Measurements from ENCODE around the gene SLC5A10. TPM values are rescaled to one million over a fixed set of nuclear protein-coding genes. Genes with fewer than 3 reads are reported as not detected.
"Not testable (repeated sequence)": the region's sequence is repeated elsewhere in the genome, so short reads cannot be mapped to it uniquely, and the experiment has no call there.

The SLC5A10 gene
- total RNA-seq, 4 donors from 2014 or later: not detected

- Histone ChIP-seq H3K27me3 (no peaks in the 10 kb centered on the region), H3K27ac (no peak overlapping the region), H3K36me3 (no peaks in the 10 kb centered on the region), H3K9me3 (no peaks in the 10 kb centered on the region), H3K4me3 (no peak overlapping the region), H3K4me1 (peaks cover 0 to 4% of the 10 kb centered on the region in 2 donors)
- no peak for DNase-seq
- TF ChIP-seq CTCF (IDR thresholded peaks at IDR 0.05): no peak
- no peak for TF ChIP-seq POLR2A (IDR thresholded peaks at IDR 0.05)
- intact Hi-C loops (cut with DNase I; ENCODE audit: low total_unique reads): no loop called here
Observed at GRCh38 chr17:18921912-18922451, 30.0 kb upstream of the SLC5A10 start.

- H3K27me3 ChIP-seq; intact Hi-C loops (cut with DNase I; ENCODE audit: low total_unique reads); DNase-seq; H3K36me3 ChIP-seq; H3K4me1 ChIP-seq; H3K9me3 ChIP-seq; H3K4me3 ChIP-seq; H3K27ac ChIP-seq: not testable (repeated sequence)
Observed at GRCh38 chr17:18922596-18922995, 29.4 kb upstream of the SLC5A10 start.

GRCh38 chr17:18925187-18925586 is 26.8 kb upstream of the SLC5A10 start:
- no peak overlapping the region for H3K27ac ChIP-seq
- TF ChIP-seq CTCF (IDR thresholded peaks at IDR 0.05): no peak
- TF ChIP-seq POLR2A (IDR thresholded peaks at IDR 0.05): no peak
- H3K4me3 ChIP-seq: no peak overlapping the region
- no peak for DNase-seq
- intact Hi-C loops (cut with DNase I; ENCODE audit: low total_unique reads): no loop called here
- no peaks in the 10 kb centered on the region for H3K27me3 ChIP-seq
- no peaks in the 10 kb centered on the region for H3K9me3 ChIP-seq
- H3K36me3 ChIP-seq: no peaks in the 10 kb centered on the region
- peaks cover 0 to 4% of the 10 kb centered on the region in 2 donors for H3K4me1 ChIP-seq

- DNase-seq: no peak
- no peaks in the 10 kb centered on the region for H3K36me3 ChIP-seq
- intact Hi-C loops (cut with DNase I; ENCODE audit: low total_unique reads): no loop called here
- H3K9me3 ChIP-seq: no peaks in the 10 kb centered on the region
- no peaks in the 10 kb centered on the region for H3K4me1 ChIP-seq
- no peak for TF ChIP-seq POLR2A (IDR thresholded peaks at IDR 0.05)
- no peak for TF ChIP-seq CTCF (IDR thresholded peaks at IDR 0.05)
- H3K4me3 ChIP-seq: no peak overlapping the region
- no peak overlapping the region for H3K27ac ChIP-seq
- H3K27me3 ChIP-seq: no peaks in the 10 kb centered on the region
Observed at GRCh38 chr17:18928628-18929125, 23.3 kb upstream of the SLC5A10 start.

GRCh38 chr17:18932360-18933055 is 19.5 kb upstream of the SLC5A10 start:
- no peak for DNase-seq
- Histone ChIP-seq H3K27ac (no peak overlapping the region), H3K27me3 (no peaks in the 10 kb centered on the region), H3K9me3 (no peaks in the 10 kb centered on the region), H3K4me1 (no peaks in the 10 kb centered on the region), H3K36me3 (no peaks in the 10 kb centered on the region), H3K4me3 (no peak overlapping the region)
- intact Hi-C loops (cut with DNase I; ENCODE audit: low total_unique reads): no loop called here
- TF ChIP-seq CTCF (IDR thresholded peaks at IDR 0.05) (no peak), POLR2A (IDR thresholded peaks at IDR 0.05) (no peak)
